Measurements from ENCODE around the gene HERC3. TPM values are rescaled to one million over a fixed set of nuclear protein-coding genes. Genes with fewer than 3 reads are reported as not detected.

Gene HERC3
- total RNA-seq, 1 experiment from 2014 or later: 5.5 TPM

- Mint-ChIP-seq H3K4me1 (peaks cover 5% of the 10 kb centered on the region), H3K9me3 (no peaks in the 10 kb centered on the region), H3K4me3 (no peak overlapping the region), H3K36me3 (peaks cover 40% of the 10 kb centered on the region), H3K27me3 (ENCODE audit: low read depth) (no peaks in the 10 kb centered on the region), H3K27ac (no peak overlapping the region)
- no peak for ATAC-seq
- ChIA-PET POLR2A (interaction anchor here (0.6 kb wide), 1 partner anchor 278 kb away, joined by 3 read pairs; no protein-coding TSS in a partner anchor), CTCF (no interaction called here)
- no peak for DNase-seq (ENCODE audit: low spot score)
- no peak for TF ChIP-seq ARID4B (CRISPR knock-in tag; IDR thresholded peaks at IDR 0.05; ENCODE audit: borderline replicate concordance)
- TF ChIP-seq GTF2I (CRISPR knock-in tag; conservative IDR thresholded peaks at IDR 0.05): no peak
Measured at GRCh38 chr4:88747351-88747750, 155.1 kb downstream of the HERC3 start.

GRCh38 chr4:88750369-88750768, 158.1 kb downstream of the HERC3 start:
- ChIA-PET POLR2A (no interaction called here), CTCF (no interaction called here)
- no peak overlapping the region for H3K27ac Mint-ChIP-seq
- H3K36me3 Mint-ChIP-seq: peaks cover 40% of the 10 kb centered on the region
- H3K27me3 Mint-ChIP-seq (ENCODE audit: low read depth): no peaks in the 10 kb centered on the region
- no peak overlapping the region for H3K4me3 Mint-ChIP-seq
- DNase-seq (ENCODE audit: low spot score) (no peak), ATAC-seq (no peak)
- H3K9me3 Mint-ChIP-seq: no peaks in the 10 kb centered on the region
- H3K4me1 Mint-ChIP-seq: peaks cover 5% of the 10 kb centered on the region
- TF ChIP-seq AR (CRISPR knock-in tag; IDR thresholded peaks at IDR 0.05) (no peak), NR2C2 (CRISPR knock-in tag; IDR thresholded peaks at IDR 0.05) (no peak), MYBL2 (CRISPR knock-in tag; IDR thresholded peaks at IDR 0.05) (no peak), HMGXB4 (CRISPR knock-in tag; IDR thresholded peaks at IDR 0.05) (no peak), ZNF396 (CRISPR knock-in tag; IDR thresholded peaks at IDR 0.05; ENCODE audit: borderline replicate concordance) (no peak), ZNF263 (CRISPR knock-in tag; IDR thresholded peaks at IDR 0.05; ENCODE audit: low read depth) (no peak), ARID4B (CRISPR knock-in tag; IDR thresholded peaks at IDR 0.05; ENCODE audit: borderline replicate concordance) (no peak), ZNF281 (CRISPR knock-in tag; IDR thresholded peaks at IDR 0.05) (no peak), ZNF317 (CRISPR knock-in tag; IDR thresholded peaks at IDR 0.05; ENCODE audit: borderline replicate concordance, low read depth) (no peak), ZNF219 (CRISPR knock-in tag; IDR thresholded peaks at IDR 0.05; ENCODE audit: borderline replicate concordance) (no peak), AFF4 (CRISPR knock-in tag; IDR thresholded peaks at IDR 0.05; ENCODE audit: borderline replicate concordance) (no peak), TEAD1 (CRISPR knock-in tag; IDR thresholded peaks at IDR 0.05) (no peak), ZNF232 (CRISPR knock-in tag; IDR thresholded peaks at IDR 0.05) (no peak)

Measured in WTC11 (cell line).